Cardiac muscle cell (in vitro differentiated cells and primary cell): ENCODE results near the gene MED13L. TPM values are rescaled to one million over a fixed set of nuclear protein-coding genes. Genes with fewer than 3 reads are reported as not detected.
"Not testable (repeated sequence)": the region's sequence is repeated elsewhere in the genome, so short reads cannot be mapped to it uniquely, and the experiment has no call there.

Experiments
- DNase-seq, 2 donors: peaks; one replicate each; pipeline versions ENCODE4 v3.0.0 to v3.0.0-alpha.2; 2010 to 2017; ENCODE audit warnings: low read depth in 1 of 2, low spot score in 1 of 2
- H3K27ac ChIP-seq: fragments of 200-600 bp; sonication (generic); 2 replicates; pipeline ENCODE4 v1.5.1; 2016
- H3K27me3 ChIP-seq: fragments of 200-600 bp; sonication (generic); 2 replicates; pipeline ENCODE4 v1.6.0; 2016; ENCODE audit warnings: control low read depth
- H3K36me3 ChIP-seq: fragments of 200-600 bp; sonication (generic); 2 replicates; pipeline ENCODE4 v1.5.1; 2016; ENCODE audit warnings: control low read depth
- H3K4me1 ChIP-seq: fragments of 200-600 bp; sonication (generic); 2 replicates; pipeline ENCODE4 v1.8.1; 2017; ENCODE audit warnings: low read depth, mild to moderate bottlenecking, mixed run types
- H3K4me3 ChIP-seq: fragments of 200-600 bp; sonication (generic); 2 replicates; pipeline ENCODE4 v1.5.1; 2016; ENCODE audit warnings: mild to moderate bottlenecking
- H3K9me3 ChIP-seq: fragments of 200-600 bp; sonication (generic); 2 replicates; pipeline ENCODE4 v1.5.1; 2017; ENCODE audit warnings: low read depth, mild to moderate bottlenecking, control low read depth
- CTCF ChIP-seq: IDR thresholded peaks from 2 replicates; pipeline ENCODE4 v1.5.1; 2012; ENCODE audit warnings: low read depth, mild to moderate bottlenecking, low read length
- polyA plus RNA-seq: library from polyadenylated mRNA; unstranded; fragments of >200 nt; fragmentation: Nextera tagmentation; extraction: Ambion mirVana; gene quantifications from 2 replicates; pipeline ENCODE4 v1.2.1, GENCODE V29; 2016
- total RNA-seq: library from RNA; depleted of rRNA; stranded (reverse); fragments of >200 nt; gene quantifications from 2 replicates; pipeline ENCODE4 v1.2.3, GENCODE V29; 2016

MED13L gene
- total and polyA plus RNA-seq, 2 experiments from 2014 or later, result 31.3 to 94.3 TPM

- H3K27ac ChIP-seq, result peak overlapping the region; percentile 9
- no peak overlapping the region for H3K4me3 ChIP-seq
- no peaks in the 10 kb centered on the region for H3K36me3 ChIP-seq
- no peak for TF ChIP-seq CTCF
- no peaks in the 10 kb centered on the region for H3K9me3 ChIP-seq
- peaks cover 44% of the 10 kb centered on the region for H3K4me1 ChIP-seq
- no peak for DNase-seq
- no peaks in the 10 kb centered on the region for H3K27me3 ChIP-seq
Measured at GRCh38 chr12:116241157-116241759, 36.2 kb downstream of the MED13L start.

GRCh38 chr12:116238570-116239119, 38.8 kb downstream of the MED13L start:
- peaks cover 32% of the 10 kb centered on the region for H3K4me1 ChIP-seq
- H3K9me3 ChIP-seq, H3K36me3 ChIP-seq, H3K4me3 ChIP-seq, H3K27me3 ChIP-seq, DNase-seq: not testable (repeated sequence)
- peak overlapping the region; percentile 22 for H3K27ac ChIP-seq

GRCh38 chr12:116238149-116238548, 39.3 kb downstream of the MED13L start:
- no peak for TF ChIP-seq CTCF
- no peaks in the 10 kb centered on the region for H3K27me3 ChIP-seq
- peak overlapping the region; percentile 22 for H3K27ac ChIP-seq

GRCh38 chr12:116236976-116237375, 40.5 kb downstream of the MED13L start:
- Histone ChIP-seq H3K4me3 (no peak overlapping the region), H3K27ac (peak overlapping the region; percentile 52), H3K9me3 (no peaks in the 10 kb centered on the region), H3K36me3 (no peaks in the 10 kb centered on the region), H3K4me1 (peaks cover 24% of the 10 kb centered on the region), H3K27me3 (no peaks in the 10 kb centered on the region)
- DNase-seq, result no peak
- TF ChIP-seq CTCF, result no peak

More at GRCh38 chr12:116238149-116238548, 39.3 kb downstream of the MED13L start:
- no peak overlapping the region for H3K4me3 ChIP-seq
- H3K36me3 ChIP-seq, result no peaks in the 10 kb centered on the region
- peaks cover 30% of the 10 kb centered on the region for H3K4me1 ChIP-seq
- H3K9me3 ChIP-seq, result no peaks in the 10 kb centered on the region
- no peak for DNase-seq

GRCh38 chr12:116236148-116236731, 41.3 kb downstream of the MED13L start:
- H3K4me3 ChIP-seq, result no peak overlapping the region
- H3K27ac ChIP-seq, result peak overlapping the region; percentile 52
- peak; percentile 65 to 68 for DNase-seq
- H3K36me3 ChIP-seq, result no peaks in the 10 kb centered on the region
- peaks cover 24% of the 10 kb centered on the region for H3K4me1 ChIP-seq
- H3K9me3 ChIP-seq, result no peaks in the 10 kb centered on the region
- no peaks in the 10 kb centered on the region for H3K27me3 ChIP-seq
- peak; percentile 61 for TF ChIP-seq CTCF

GRCh38 chr12:116234148-116234547, 43.3 kb downstream of the MED13L start:
- H3K9me3 ChIP-seq, H3K36me3 ChIP-seq, H3K4me3 ChIP-seq, H3K27me3 ChIP-seq, DNase-seq, H3K27ac ChIP-seq: not testable (repeated sequence)
- H3K4me1 ChIP-seq, result peaks cover 24% of the 10 kb centered on the region
